Activated T-helper 1 cell treated with anti-CD3 and anti-CD28 coated beads, Interleukin-12 subunit alpha, Interleukin-12 subunit beta, Interleukin-2, Interleukin-4 antibody, amounts not matched to agents 30 ng/mL and 10 ng/mL and 1 ng/mL, durations not matched to agents 14 hours and 24 hours and 36 hours (primary cell): ENCODE measurements around the gene NTNG1. TPM values are rescaled to one million over a fixed set of nuclear protein-coding genes. Genes with fewer than 3 reads are reported as not detected.

Experiments used
- DNase-seq: peaks from one replicate; pipeline ENCODE4 v3.0.0; 2021; ENCODE audit warnings: low spot score
- H3K27ac Mint-ChIP-seq: one replicate; pipeline ENCODE4 v1.8.0; 2021; ENCODE audit warnings: mild to moderate bottlenecking, mixed read lengths
- H3K27me3 Mint-ChIP-seq: one replicate; pipeline ENCODE4 v1.8.0; 2022; ENCODE audit warnings: mild to moderate bottlenecking, moderate library complexity, mixed read lengths; ENCODE audit not compliant: insufficient read depth
- H3K36me3 Mint-ChIP-seq: one replicate; pipeline ENCODE4 v1.8.0; 2021; ENCODE audit warnings: low read depth, mixed read lengths
- H3K4me1 Mint-ChIP-seq: one replicate; pipeline ENCODE4 v1.8.0; 2021; ENCODE audit warnings: low read depth, mixed read lengths
- H3K4me3 Mint-ChIP-seq: one replicate; pipeline ENCODE4 v1.8.0; 2021; ENCODE audit warnings: mild to moderate bottlenecking, moderate library complexity, mixed read lengths
- H3K9me3 Mint-ChIP-seq: one replicate; pipeline ENCODE4 v1.8.0; 2021; ENCODE audit warnings: mixed read lengths
- intact Hi-C: fragments of 100-400 bp; cut with micrococcal nuclease; formaldehyde crosslinking; loops from one replicate; pipeline ENCODE4 v1.15.1; 2024
- total RNA-seq: library from RNA; stranded (reverse); gene quantifications from 2 replicates; pipeline ENCODE4 v1.2.3, GENCODE V29; 2022

Gene NTNG1
- total RNA-seq, 1 donor from 2014 or later = not detected

DNA sequence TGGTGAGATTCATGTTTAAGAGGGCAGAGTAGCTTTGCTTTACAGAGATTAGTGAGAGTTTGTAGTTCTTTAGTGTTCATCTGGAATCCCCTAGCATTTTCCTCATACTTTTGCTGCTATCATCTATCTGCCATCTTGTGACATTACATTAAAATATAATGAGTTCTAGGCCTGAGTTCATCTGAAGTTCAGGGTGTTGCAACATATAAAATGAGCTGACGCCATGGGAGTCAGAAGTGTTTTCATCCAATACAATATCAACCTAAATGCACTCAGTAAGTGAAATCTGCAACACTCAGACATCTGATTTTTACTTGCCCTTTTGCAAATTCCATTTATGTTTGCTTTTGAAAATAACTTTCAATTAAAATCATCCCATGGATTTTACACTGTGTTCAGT is 153.8 kb downstream of the NTNG1 start:
- no peaks in the 10 kb centered on the region for H3K27me3 Mint-ChIP-seq
- DNase-seq = no peak
- H3K36me3 Mint-ChIP-seq = no peaks in the 10 kb centered on the region
- no peak overlapping the region for H3K4me3 Mint-ChIP-seq
- H3K4me1 Mint-ChIP-seq = no peaks in the 10 kb centered on the region
- no peak overlapping the region for H3K27ac Mint-ChIP-seq
- intact Hi-C loops = no loop called here
- no peaks in the 10 kb centered on the region for H3K9me3 Mint-ChIP-seq

DNA sequence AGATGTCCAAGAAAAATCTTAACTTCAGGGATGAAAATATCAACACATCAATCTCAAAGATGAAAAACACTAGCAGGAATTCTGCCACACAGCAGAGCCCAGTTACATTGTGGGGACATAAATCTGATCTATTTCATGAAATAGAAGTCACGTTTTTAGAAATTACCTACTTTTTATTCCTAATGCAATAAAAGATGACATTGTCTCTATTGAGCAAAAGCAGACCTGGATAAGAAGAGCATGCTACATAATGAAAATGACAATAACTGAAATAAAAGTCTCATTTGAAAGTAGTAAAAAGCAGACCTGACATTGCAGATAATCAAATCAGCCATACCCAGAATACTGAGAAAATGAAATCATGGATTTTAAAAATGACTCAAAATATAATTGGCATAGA is 156.8 kb downstream of the NTNG1 start:
- no peak overlapping the region for H3K27ac Mint-ChIP-seq
- no peak for DNase-seq
- no peaks in the 10 kb centered on the region for H3K9me3 Mint-ChIP-seq
- H3K4me3 Mint-ChIP-seq = no peak overlapping the region
- no peaks in the 10 kb centered on the region for H3K27me3 Mint-ChIP-seq
- intact Hi-C loops = no loop called here
- no peaks in the 10 kb centered on the region for H3K36me3 Mint-ChIP-seq
- H3K4me1 Mint-ChIP-seq = no peaks in the 10 kb centered on the region

DNA sequence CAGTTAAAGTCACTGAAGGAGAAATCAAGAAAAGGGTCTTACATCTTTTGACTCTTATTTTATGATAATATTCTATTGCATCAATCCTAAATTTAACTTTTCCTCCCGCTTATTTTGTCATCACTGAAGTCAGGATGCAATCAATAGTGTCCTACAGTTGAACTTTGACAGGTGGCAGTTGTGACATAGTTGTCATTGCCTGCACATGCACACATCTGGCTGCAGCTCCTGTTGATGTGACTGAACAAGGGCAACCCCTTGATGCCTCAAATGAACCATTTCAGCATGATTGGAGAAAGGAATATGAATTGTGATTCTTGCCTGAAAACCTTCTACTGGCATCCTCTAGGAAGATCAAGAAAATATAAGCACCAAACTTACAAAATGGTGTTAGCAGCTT is 157.7 kb downstream of the NTNG1 start:
- intact Hi-C loops = no loop called here
- no peaks in the 10 kb centered on the region for H3K4me1 Mint-ChIP-seq
- DNase-seq = no peak
- no peak overlapping the region for H3K4me3 Mint-ChIP-seq
- H3K27me3 Mint-ChIP-seq = no peaks in the 10 kb centered on the region
- no peaks in the 10 kb centered on the region for H3K36me3 Mint-ChIP-seq
- no peak overlapping the region for H3K27ac Mint-ChIP-seq
- no peaks in the 10 kb centered on the region for H3K9me3 Mint-ChIP-seq

DNA sequence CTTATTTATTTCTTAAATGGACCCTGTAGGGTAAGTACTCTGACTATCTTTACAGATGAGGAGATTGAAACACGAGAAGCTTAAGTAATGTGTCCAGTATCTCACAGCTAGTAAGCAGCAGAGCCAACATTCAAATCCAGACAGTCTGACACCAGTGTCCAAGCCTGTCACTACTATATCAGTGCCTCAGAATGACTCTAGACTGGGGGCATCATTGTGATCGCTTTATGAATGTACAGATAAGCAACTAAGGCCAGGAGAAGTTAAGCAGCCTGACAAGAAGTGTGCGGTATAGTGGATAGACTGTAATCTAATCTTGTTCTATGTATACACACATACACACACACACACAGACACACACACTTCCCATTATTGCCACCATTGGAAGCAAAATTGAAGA is 158.7 kb downstream of the NTNG1 start:
- no peaks in the 10 kb centered on the region for H3K4me1 Mint-ChIP-seq
- intact Hi-C loops = no loop called here
- H3K27ac Mint-ChIP-seq = no peak overlapping the region
- no peak for DNase-seq
- no peaks in the 10 kb centered on the region for H3K36me3 Mint-ChIP-seq
- no peak overlapping the region for H3K4me3 Mint-ChIP-seq
- no peaks in the 10 kb centered on the region for H3K9me3 Mint-ChIP-seq
- no peaks in the 10 kb centered on the region for H3K27me3 Mint-ChIP-seq

DNA sequence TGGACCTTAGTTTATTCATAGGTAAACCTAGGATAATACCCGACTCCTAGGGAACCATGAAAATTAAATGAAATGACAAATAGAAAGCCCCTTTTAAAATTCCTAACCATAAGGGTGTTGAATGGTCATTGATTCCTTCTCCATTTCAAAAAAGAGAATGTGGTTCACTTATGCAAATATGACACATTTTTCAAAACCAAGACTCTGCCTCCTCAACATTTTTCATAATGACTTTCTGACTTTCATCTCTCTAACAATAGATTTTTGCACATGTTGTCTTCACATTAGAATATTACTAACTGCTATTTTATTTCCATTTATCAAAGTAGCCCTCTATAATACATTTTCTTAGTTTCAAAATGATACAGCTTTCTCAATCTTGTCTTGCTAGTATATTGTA is 169.1 kb downstream of the NTNG1 start:
- Mint-ChIP-seq H3K27ac (no peak overlapping the region), H3K9me3 (no peaks in the 10 kb centered on the region), H3K4me3 (no peak overlapping the region), H3K36me3 (no peaks in the 10 kb centered on the region), H3K4me1 (no peaks in the 10 kb centered on the region), H3K27me3 (no peaks in the 10 kb centered on the region)
- DNase-seq = no peak
- intact Hi-C loops = no loop called here

DNA sequence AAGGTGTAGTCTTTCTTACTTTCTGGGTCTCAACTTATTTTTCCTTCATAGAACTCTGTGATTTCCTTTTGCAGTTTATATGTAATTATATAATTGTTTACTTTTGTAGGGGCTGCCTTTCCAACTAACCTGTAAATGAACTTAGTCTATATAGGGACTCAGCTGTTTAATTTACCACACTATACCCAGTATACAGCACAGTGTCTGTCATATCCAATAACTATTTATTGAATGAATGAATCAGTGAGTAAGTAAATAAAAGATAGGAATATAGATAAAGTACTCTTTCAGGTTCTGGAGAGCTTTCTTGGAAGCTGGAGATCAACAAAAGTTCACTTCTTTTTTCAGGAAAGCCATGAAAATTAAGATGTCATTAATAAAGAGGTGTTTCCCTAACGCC is 174.8 kb downstream of the NTNG1 start:
- Mint-ChIP-seq H3K27ac (no peak overlapping the region), H3K36me3 (no peaks in the 10 kb centered on the region)

DNA sequence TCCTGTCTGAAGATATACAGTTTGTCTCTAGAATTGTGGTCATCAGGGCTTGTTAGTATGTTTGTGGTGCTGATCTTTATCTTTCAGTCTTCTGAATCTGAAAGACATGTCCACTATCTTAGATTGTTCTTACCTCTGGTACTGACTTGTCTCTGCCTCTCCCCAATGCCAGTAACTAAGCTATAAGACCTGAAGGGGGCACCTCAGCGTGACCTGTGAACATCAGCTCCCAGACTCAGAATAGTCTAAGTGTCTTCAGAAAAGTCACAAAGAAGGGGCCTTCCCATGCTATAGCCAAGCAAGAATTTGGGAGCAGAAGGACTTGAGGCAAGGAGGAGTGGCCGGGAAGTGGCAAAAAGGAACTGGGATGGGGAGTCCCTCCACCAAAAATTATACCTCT is 178.1 kb downstream of the NTNG1 start:
- intact Hi-C loops = no loop called here

More for the DNA sequence above, 174.8 kb downstream of the NTNG1 start:
- Mint-ChIP-seq H3K4me3 (no peak overlapping the region), H3K4me1 (no peaks in the 10 kb centered on the region), H3K9me3 (no peaks in the 10 kb centered on the region), H3K27me3 (no peaks in the 10 kb centered on the region)
- intact Hi-C loops = no loop called here
- no peak for DNase-seq

DNA sequence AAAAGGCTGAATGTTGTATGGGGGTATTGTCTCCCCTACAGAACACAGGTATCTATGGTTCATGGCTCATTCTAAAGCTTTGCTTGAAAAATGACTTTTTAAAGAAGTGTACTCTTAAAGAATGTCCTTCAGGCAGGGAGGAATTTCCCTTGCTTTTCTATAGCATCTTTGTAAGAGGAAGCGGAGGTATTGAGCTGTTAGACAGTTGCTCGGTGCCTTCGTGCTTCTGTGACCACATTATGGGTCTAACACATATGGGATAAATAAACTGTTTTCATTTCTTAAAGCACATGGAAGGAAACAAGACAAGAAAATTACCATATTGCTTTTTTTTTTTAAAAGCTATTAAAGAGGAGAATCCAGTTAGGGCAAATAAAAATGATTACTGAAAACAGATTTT is 182.9 kb downstream of the NTNG1 start:
- Mint-ChIP-seq H3K27me3 (no peaks in the 10 kb centered on the region), H3K27ac (no peak overlapping the region), H3K4me3 (no peak overlapping the region), H3K4me1 (no peaks in the 10 kb centered on the region), H3K9me3 (no peaks in the 10 kb centered on the region), H3K36me3 (no peaks in the 10 kb centered on the region)
- intact Hi-C loops = no loop called here
- DNase-seq = no peak

More for the DNA sequence above, 178.1 kb downstream of the NTNG1 start:
- no peak overlapping the region for H3K27ac Mint-ChIP-seq
- no peak for DNase-seq
- H3K9me3 Mint-ChIP-seq = no peaks in the 10 kb centered on the region
- H3K4me1 Mint-ChIP-seq = no peaks in the 10 kb centered on the region
- no peaks in the 10 kb centered on the region for H3K27me3 Mint-ChIP-seq
- no peak overlapping the region for H3K4me3 Mint-ChIP-seq
- H3K36me3 Mint-ChIP-seq = no peaks in the 10 kb centered on the region

DNA sequence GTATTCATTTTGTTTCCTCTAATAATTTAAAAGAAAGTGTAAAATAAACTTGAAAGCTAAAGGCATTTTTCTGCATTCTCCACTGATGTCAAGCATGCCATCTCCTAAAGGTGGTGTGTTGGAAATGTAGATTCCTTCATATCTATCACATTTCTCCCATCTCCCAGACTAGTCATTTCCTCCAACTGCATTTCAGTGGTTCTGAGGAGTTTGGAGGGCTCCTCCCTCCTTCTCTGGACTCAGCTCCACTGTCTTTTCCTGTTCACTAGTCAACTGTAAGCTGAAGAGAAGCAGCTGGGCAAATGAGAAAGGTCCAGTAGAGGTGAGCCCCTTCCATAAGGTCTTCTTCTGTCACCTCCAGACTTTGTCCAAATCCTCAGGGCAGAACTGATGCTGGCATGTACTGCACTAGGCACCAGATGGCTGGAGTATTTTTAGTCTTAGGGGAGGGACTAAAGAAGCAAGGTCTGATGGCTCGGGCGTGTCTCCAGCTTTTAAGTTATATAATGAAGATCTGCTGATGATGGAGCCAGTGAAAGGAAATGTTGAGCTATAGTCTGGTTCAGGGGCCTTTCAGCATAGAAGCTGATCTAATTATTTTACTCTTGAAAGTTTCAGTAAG is 186.1 kb downstream of the NTNG1 start:
- no peak for DNase-seq
- Mint-ChIP-seq H3K4me3 (no peak overlapping the region), H3K9me3 (no peaks in the 10 kb centered on the region), H3K27me3 (peaks cover 2% of the 10 kb centered on the region), H3K27ac (no peak overlapping the region), H3K4me1 (no peaks in the 10 kb centered on the region), H3K36me3 (no peaks in the 10 kb centered on the region)
- intact Hi-C loops = no loop called here

DNA sequence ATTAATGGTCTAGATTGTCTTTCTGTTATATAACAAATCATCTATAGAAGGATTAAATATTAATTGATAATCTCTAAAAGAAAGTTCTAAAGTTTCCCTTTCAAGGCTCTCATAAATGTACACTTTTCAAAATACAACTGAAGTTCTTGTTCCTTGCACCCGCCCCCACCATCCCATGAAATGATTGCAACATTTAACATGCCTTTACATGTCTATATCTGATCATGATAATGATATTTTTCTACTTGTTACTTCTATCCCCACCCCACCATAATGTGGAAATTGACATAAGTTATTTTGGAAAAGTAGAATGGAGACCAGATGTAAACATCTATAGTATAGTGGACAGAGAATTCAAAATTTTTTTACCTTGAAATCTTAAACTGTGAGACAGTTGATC is 186.6 kb downstream of the NTNG1 start:
- Mint-ChIP-seq H3K27ac (no peak overlapping the region), H3K36me3 (no peaks in the 10 kb centered on the region), H3K27me3 (peaks cover 2% of the 10 kb centered on the region), H3K4me3 (no peak overlapping the region), H3K9me3 (no peaks in the 10 kb centered on the region), H3K4me1 (no peaks in the 10 kb centered on the region)
- DNase-seq = no peak
- intact Hi-C loops = no loop called here

DNA sequence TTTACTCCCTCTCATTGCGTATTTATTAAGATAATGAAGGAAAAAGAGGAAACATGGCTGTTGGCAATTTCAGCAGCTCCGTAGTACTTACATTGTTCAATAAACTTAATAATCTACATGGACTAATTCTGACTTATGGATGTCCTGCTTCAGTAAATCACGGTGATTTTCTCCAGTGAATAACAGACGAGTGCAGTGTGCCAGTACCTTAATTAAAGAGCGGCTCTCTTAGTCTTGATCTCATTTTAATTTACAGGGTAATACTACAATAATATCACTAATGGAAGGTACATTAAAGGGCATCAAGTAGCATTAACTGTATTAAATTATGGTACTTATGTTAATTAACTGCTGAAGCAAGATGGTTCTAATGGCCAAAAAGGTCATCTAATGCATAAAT is 187.2 kb downstream of the NTNG1 start:
- no peaks in the 10 kb centered on the region for H3K4me1 Mint-ChIP-seq
- no peak overlapping the region for H3K4me3 Mint-ChIP-seq
- intact Hi-C loops = no loop called here
- H3K27ac Mint-ChIP-seq = no peak overlapping the region
- no peaks in the 10 kb centered on the region for H3K36me3 Mint-ChIP-seq
- DNase-seq = no peak
- no peaks in the 10 kb centered on the region for H3K9me3 Mint-ChIP-seq
- peaks cover 2% of the 10 kb centered on the region for H3K27me3 Mint-ChIP-seq

DNA sequence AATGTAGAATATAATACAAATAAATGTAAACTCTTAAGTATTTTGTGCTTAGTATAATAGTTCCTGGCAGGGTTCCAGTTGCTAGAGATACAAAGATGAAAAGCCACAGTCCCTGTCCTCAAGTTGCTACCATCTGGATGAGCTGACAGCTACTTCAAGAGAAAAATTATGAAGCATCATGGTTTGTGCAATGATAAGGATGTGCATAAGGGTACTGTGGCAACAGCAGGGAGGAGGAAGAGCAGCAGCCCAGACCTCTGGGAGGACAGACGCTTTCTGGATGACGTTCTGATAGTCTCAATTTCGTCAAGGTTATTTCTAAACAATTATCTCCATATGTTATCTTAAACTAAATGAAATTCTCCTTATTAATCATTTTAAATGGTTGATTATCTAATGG is 198.9 kb downstream of the NTNG1 start:
- H3K4me3 Mint-ChIP-seq = no peak overlapping the region
- DNase-seq = no peak
- H3K36me3 Mint-ChIP-seq = no peaks in the 10 kb centered on the region
- no peak overlapping the region for H3K27ac Mint-ChIP-seq
- intact Hi-C loops = no loop called here
- peaks cover 4% of the 10 kb centered on the region for H3K27me3 Mint-ChIP-seq
- no peaks in the 10 kb centered on the region for H3K4me1 Mint-ChIP-seq
- no peaks in the 10 kb centered on the region for H3K9me3 Mint-ChIP-seq

DNA sequence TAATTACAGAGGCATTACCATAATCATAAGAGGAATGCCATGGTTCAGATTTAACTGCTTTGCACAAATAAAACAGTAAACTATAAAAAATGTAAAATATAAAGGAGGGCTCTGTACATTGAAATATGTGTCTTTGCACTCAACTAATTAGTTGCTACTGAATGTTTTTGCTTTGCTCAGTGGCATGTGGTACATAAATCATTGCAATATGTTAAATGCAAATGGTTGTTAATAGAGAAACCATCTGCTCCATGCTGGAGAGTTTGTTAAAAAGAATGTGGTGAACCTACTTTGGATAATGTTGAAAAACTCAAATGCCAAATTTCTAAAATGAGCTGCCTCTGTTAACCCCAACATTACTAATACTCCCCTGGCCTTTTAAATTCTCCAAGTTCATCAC is 201.5 kb downstream of the NTNG1 start:
- intact Hi-C loops = no loop called here
- Mint-ChIP-seq H3K27ac (no peak overlapping the region), H3K4me3 (no peak overlapping the region), H3K4me1 (no peaks in the 10 kb centered on the region), H3K36me3 (no peaks in the 10 kb centered on the region), H3K27me3 (peaks cover 4% of the 10 kb centered on the region), H3K9me3 (no peaks in the 10 kb centered on the region)
- no peak for DNase-seq

DNA sequence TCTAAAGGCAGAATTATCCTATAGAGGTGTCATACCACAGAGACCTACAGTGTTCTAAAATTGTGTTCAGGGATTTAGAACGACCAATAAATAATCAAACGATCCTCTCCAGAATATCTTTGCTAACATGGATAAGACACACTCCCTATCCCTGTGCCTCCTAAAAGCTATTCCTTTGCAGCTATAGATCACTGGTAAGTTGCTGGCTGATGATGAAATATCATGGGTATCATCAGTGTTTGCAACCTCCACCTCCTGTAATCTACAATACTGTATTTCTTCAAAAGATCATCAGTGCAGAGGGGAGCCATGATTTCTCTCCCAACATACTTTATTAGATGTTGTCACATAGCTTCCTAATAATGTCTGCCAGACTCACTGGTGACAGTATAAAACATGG is 201.9 kb downstream of the NTNG1 start:
- H3K9me3 Mint-ChIP-seq = no peaks in the 10 kb centered on the region
- H3K4me3 Mint-ChIP-seq = no peak overlapping the region
- H3K27ac Mint-ChIP-seq = no peak overlapping the region
- H3K27me3 Mint-ChIP-seq = peaks cover 4% of the 10 kb centered on the region
- DNase-seq = no peak
- intact Hi-C loops = no loop called here
- no peaks in the 10 kb centered on the region for H3K36me3 Mint-ChIP-seq
- no peaks in the 10 kb centered on the region for H3K4me1 Mint-ChIP-seq
